HepG2 (cell line): ENCODE results near the gene C5AR2. TPM values are rescaled to one million over a fixed set of nuclear protein-coding genes. Genes with fewer than 3 reads are reported as not detected.

Source experiments
- ATAD3A ChIP-seq: sonication (generic); formaldehyde crosslinking; IDR thresholded peaks from 2 replicates; pipeline ENCODE4 v1.4.0; 2020; ENCODE audit warnings: missing genetic modification reagents
- DNMT3B ChIP-seq: conservative IDR thresholded peaks from 2 replicates; pipeline ENCODE4 v1.6.1; 2016; ENCODE audit warnings: missing biosample characterization, control low read depth
- EP300 ChIP-seq, 3 experiments: sonication (generic) in 1 of 3; formaldehyde crosslinking in 1 of 3; IDR thresholded peaks; 2 replicates each; pipeline versions ENCODE4 v1.5.1 to v1.6.1; 2011 to 2020; ENCODE audit warnings: low read depth in 2 of 3, low read length in 2 of 3, borderline replicate concordance in 1 of 3, improper control_type of control experiment in 1 of 3, mild to moderate bottlenecking in 1 of 3, missing genetic modification reagents in 1 of 3, moderate library complexity in 1 of 3
- GPN1 ChIP-seq: sonication (generic); formaldehyde crosslinking; IDR thresholded peaks from 2 replicates; pipeline ENCODE4 v1.5.1; 2020; ENCODE audit warnings: missing genetic modification reagents, borderline replicate concordance
- GRHL1 ChIP-seq: sonication (generic); formaldehyde crosslinking; conservative IDR thresholded peaks from 2 replicates; pipeline ENCODE4 v1.8.0; 2022; ENCODE audit warnings: missing genetic modification reagents
- HNRNPUL1 ChIP-seq: fragments of 200-400 bp; formaldehyde crosslinking; IDR thresholded peaks from 2 replicates; pipeline ENCODE4 v1.6.1; 2017; ENCODE audit warnings: low read depth, mild to moderate bottlenecking, low read length, moderate library complexity
- KAT2B ChIP-seq: fragments of 150-350 bp; IDR thresholded peaks from 2 replicates; pipeline ENCODE4 v1.6.1; 2014; ENCODE audit warnings: low read depth, low read length, borderline replicate concordance
- KDM2A ChIP-seq: sonication (generic); formaldehyde crosslinking; IDR thresholded peaks from 2 replicates; pipeline ENCODE4 v1.4.0; 2020; ENCODE audit warnings: low read depth, missing genetic modification reagents, borderline replicate concordance
- KLF12 ChIP-seq: sonication (generic); formaldehyde crosslinking; IDR thresholded peaks from 2 replicates; pipeline ENCODE4 v1.4.0; 2020; ENCODE audit warnings: missing genetic modification reagents, borderline replicate concordance
- NR1H2 ChIP-seq: sonication (generic); formaldehyde crosslinking; IDR thresholded peaks from 2 replicates; pipeline ENCODE4 v1.8.1; 2022; ENCODE audit warnings: low read depth, missing genetic modification reagents, borderline replicate concordance
- REXO4 ChIP-seq: sonication (generic); formaldehyde crosslinking; IDR thresholded peaks from 2 replicates; pipeline ENCODE4 v1.8.0; 2022; ENCODE audit warnings: missing genetic modification reagents, mild to moderate bottlenecking, borderline replicate concordance
- TOPORS ChIP-seq: sonication (generic); formaldehyde crosslinking; IDR thresholded peaks from 2 replicates; pipeline ENCODE4 v1.8.0; 2023; ENCODE audit warnings: mild to moderate bottlenecking, missing genetic modification reagents
- ZGPAT ChIP-seq: IDR thresholded peaks from 2 replicates; pipeline ENCODE4 v1.6.1; 2016; ENCODE audit warnings: mild to moderate bottlenecking
- ZNF101 ChIP-seq: sonication (generic); formaldehyde crosslinking; IDR thresholded peaks from 2 replicates; pipeline ENCODE4 v1.4.0; 2020; ENCODE audit warnings: mild to moderate bottlenecking, low read depth, missing genetic modification reagents, borderline replicate concordance
- ZNF296 ChIP-seq: sonication (generic); formaldehyde crosslinking; conservative IDR thresholded peaks from 2 replicates; pipeline ENCODE4 v1.5.0; 2020; ENCODE audit warnings: mild to moderate bottlenecking, missing genetic modification reagents
- ZNF513 ChIP-seq: sonication (generic); formaldehyde crosslinking; conservative IDR thresholded peaks from 2 replicates; pipeline ENCODE4 v1.5.0; 2020; ENCODE audit warnings: missing genetic modification reagents
- ZNF576 ChIP-seq: sonication (generic); formaldehyde crosslinking; IDR thresholded peaks from 2 replicates; pipeline ENCODE4 v1.4.0; 2020; ENCODE audit warnings: mild to moderate bottlenecking, missing genetic modification reagents
- ZNF652 ChIP-seq: IDR thresholded peaks from 2 replicates; pipeline ENCODE4 v1.6.1; 2016; ENCODE audit warnings: low read depth, borderline replicate concordance
- ZNF672 ChIP-seq: sonication (generic); formaldehyde crosslinking; IDR thresholded peaks from 2 replicates; pipeline ENCODE4 v1.8.1; 2022; ENCODE audit warnings: missing genetic modification reagents
- ZNF775 ChIP-seq: sonication (generic); formaldehyde crosslinking; IDR thresholded peaks from 2 replicates; pipeline ENCODE4 v1.4.0; 2020; ENCODE audit warnings: missing genetic modification reagents, mild to moderate bottlenecking, moderate library complexity, borderline replicate concordance
- ZNF878 ChIP-seq: sonication (generic); formaldehyde crosslinking; IDR thresholded peaks from 2 replicates; pipeline ENCODE4 v1.8.1; 2023; ENCODE audit warnings: mild to moderate bottlenecking, missing genetic modification reagents, moderate library complexity
- ZSCAN9 ChIP-seq: IDR thresholded peaks from 2 replicates; pipeline ENCODE4 v1.6.1; 2016; ENCODE audit warnings: borderline replicate concordance
- polyA plus RNA-seq, 8 experiments: library from polyadenylated mRNA; depleted of rRNA in 3 of 8; stranded (reverse) in 7 of 8; unstranded in 1 of 8; fragments of >200 nt; fragmentation: Illumina TruSeq in 4 of 8; extraction: Trizol in 4 of 8; gene quantifications; 2 replicates each; pipeline versions ENCODE4 v1.2.1 to v1.2.3, GENCODE V29; 2011 to 2016; ENCODE audit warnings: low read depth in 4 of 8, missing spikeins in 1 of 8, mixed read lengths in 1 of 8; ENCODE audit not compliant: insufficient read depth in 1 of 8
- total RNA-seq, 5 experiments: library from RNA; depleted of rRNA; stranded (reverse); fragments of >200 nt; fragmentation: Illumina TruSeq; extraction: Trizol; gene quantifications; 2 replicates each; pipeline ENCODE4 v1.2.3, GENCODE V29; 2016; ENCODE audit warnings: low read depth in 1 of 5
- TF ChIP-seq, protein P1 (sequence below): sonication (generic); formaldehyde crosslinking; IDR thresholded peaks from 2 replicates; pipeline ENCODE4 v1.8.1; 2023; ENCODE audit warnings: mild to moderate bottlenecking, missing genetic modification reagents

The C5AR2 gene
- total and polyA plus RNA-seq, 2 of the 13 experiments (the other 11 are each of a cell fraction or from before 2014, with no cell fraction given): 0.09 to 0.24 TPM

DNA sequence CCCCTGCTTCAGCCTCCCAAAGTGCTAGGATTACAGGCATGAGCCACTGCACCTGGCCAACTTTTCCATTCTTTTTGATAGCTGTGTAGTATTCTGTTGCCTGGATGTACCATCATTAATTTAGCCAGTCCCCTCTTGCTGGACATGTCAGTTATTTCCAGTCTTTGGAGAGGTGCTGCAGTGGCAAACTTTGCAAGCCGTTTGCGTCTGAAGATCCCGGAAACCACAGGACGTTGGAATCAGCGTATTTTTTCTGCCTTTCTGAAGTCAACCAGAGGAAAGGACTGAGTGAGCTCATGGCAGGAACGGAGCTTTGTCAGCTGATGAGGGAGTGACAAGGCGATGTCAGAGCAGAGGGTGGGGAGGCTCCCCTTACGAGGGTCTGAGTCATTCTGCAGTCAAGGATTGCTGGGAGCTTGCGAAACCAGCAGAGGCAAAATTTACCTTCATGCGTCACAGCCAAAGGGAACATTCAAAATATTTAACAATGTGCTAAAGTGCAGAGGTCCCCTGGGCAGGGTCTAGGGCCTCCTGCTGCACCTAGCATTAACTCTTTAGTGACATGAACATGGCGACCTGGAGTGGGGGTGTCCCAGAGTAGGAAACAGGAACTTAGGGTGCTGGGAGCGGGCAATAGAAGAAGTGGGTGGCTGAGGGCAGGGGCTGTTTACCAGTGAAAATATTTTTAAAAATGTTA lies 16.7 kb upstream of the C5AR2 start (continued):
- TF ChIP-seq ZNF652 (CRISPR knock-in tag) (peak; percentile 100), KAT2B (no peak), TOPORS (CRISPR knock-in tag) (no peak), HNRNPUL1 (no peak), ZNF775 (CRISPR knock-in tag) (no peak), DNMT3B (CRISPR knock-in tag) (0 out of 2 replicates have a peak, but pooled peaks have one; percentile 48), ZNF296 (CRISPR knock-in tag) (no peak), REXO4 (no peak), ZNF101 (CRISPR knock-in tag) (no peak), ZSCAN9 (peak; percentile 56; the same call in 1 of the 2 replicates), ATAD3A (no peak), ZNF672 (CRISPR knock-in tag) (no peak), GRHL1 (CRISPR knock-in tag) (no peak), NR1H2 (CRISPR knock-in tag) (no peak), ZNF576 (CRISPR knock-in tag) (no peak), ZNF513 (CRISPR knock-in tag) (no peak), ZGPAT (CRISPR knock-in tag) (peak; percentile 74), GPN1 (no peak), EP300 (IDR thresholded peaks at IDR 0.05; ENCODE audit: low read depth in 2 of 2, low read length in 2 of 2) (peak; percentile 88 to 93), EP300 (CRISPR knock-in tag; IDR thresholded peaks at IDR 0.05; ENCODE audit: borderline replicate concordance) (peak; percentile 92), KLF12 (CRISPR knock-in tag) (no peak), KDM2A (CRISPR knock-in tag) (peak; percentile 66; the same call in 1 of the 2 replicates), ZNF878 (CRISPR knock-in tag) (no peak)
- TF ChIP-seq, protein P1, sequence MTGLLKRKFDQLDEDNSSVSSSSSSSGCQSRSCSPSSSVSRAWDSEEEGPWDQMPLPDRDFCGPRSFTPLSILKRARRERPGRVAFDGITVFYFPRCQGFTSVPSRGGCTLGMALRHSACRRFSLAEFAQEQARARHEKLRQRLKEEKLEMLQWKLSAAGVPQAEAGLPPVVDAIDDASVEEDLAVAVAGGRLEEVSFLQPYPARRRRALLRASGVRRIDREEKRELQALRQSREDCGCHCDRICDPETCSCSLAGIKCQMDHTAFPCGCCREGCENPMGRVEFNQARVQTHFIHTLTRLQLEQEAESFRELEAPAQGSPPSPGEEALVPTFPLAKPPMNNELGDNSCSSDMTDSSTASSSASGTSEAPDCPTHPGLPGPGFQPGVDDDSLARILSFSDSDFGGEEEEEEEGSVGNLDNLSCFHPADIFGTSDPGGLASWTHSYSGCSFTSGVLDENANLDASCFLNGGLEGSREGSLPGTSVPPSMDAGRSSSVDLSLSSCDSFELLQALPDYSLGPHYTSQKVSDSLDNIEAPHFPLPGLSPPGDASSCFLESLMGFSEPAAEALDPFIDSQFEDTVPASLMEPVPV (CRISPR knock-in tag): no peak
